HCT116 (cell line): ENCODE data around the gene ERN1. TPM values are rescaled to one million over a fixed set of nuclear protein-coding genes. Genes with fewer than 3 reads are reported as not detected.

Source experiments
- ATAC-seq: fragments of 200-7000 bp; cut with Tn5 transposase; 2 replicates; pipeline ENCODE4 v1.9.1; 2020; ENCODE audit warnings: mild to moderate bottlenecking, moderate library complexity
- BruUV-seq: library from RNA; stranded (reverse); fragments of 400-500 nt; replicated peaks from 2 replicates; lab custom pipeline; 2021; lab: Mats Ljungman, UMichigan
- CTCF ChIA-PET: fragments of 300-600 bp; sonication (Branson Sonifier 250); formaldehyde crosslinking; loops from one replicate; lab custom pipeline; 2021; ENCODE audit warnings: antibody characterized with exemption; lab: Charles Lee
- POLR2A ChIA-PET: fragments of 300-600, 350-600 bp; sonication (Branson Sonifier 250); formaldehyde crosslinking; loops from one replicate; lab custom pipeline; 2021; ENCODE audit warnings: antibody characterized with exemption; lab: Charles Lee
- RAD21 ChIA-PET, 2 experiments: fragments of 300-600 bp; sonication (Branson Sonifier 250); formaldehyde crosslinking; loops; one replicate each; lab custom pipeline; 2023; ENCODE audit warnings: low total read pairs in 2 of 2; ENCODE audit not compliant: uncharacterized antibody in 2 of 2, unreplicated experiment in 2 of 2, low non-redundant PET in 1 of 2; lab: Charles Lee
- DNase-seq: peaks from one replicate; pipeline ENCODE4 v3.0.0-alpha.2; 2010; ENCODE audit warnings: low read depth, low spot score
- H2AFZ ChIP-seq: fragments of 200-600 bp; shearing (Covaris generic), sonication (generic); 2 replicates; pipeline ENCODE4 v1.6.1; 2017; ENCODE audit warnings: low read depth, mixed run types, mixed read lengths, antibody characterized with exemption, low read length; ENCODE audit not compliant: poor library complexity, severe bottlenecking
- H3K27ac ChIP-seq: 2 replicates; pipeline ENCODE4 v1.5.1; 2012; ENCODE audit warnings: low read depth, low read length
- H3K27me3 ChIP-seq: fragments of 200-600 bp; sonication (generic); 2 replicates; pipeline ENCODE4 v1.6.1; 2016; ENCODE audit warnings: mixed run types, low read length, mixed read lengths; ENCODE audit not compliant: insufficient read depth
- H3K36me3 ChIP-seq, 2 experiments: fragments of 200-500 bp in 1 of 2; fragments of 200-600 bp in 1 of 2; sonication (Bioruptor generic) in 1 of 2; sonication (generic) in 1 of 2; 2 replicates each; pipeline versions ENCODE4 v1.5.1 to v1.6.1; 2014 to 2016; ENCODE audit warnings: low read length in 2 of 2, inconsistent platforms in 1 of 2, mixed read lengths in 1 of 2, mixed run types in 1 of 2; ENCODE audit not compliant: insufficient read depth in 2 of 2, control insufficient read depth in 1 of 2
- H3K4me1 ChIP-seq, 2 experiments: fragments of 200-600 bp in 1 of 2; sonication (generic) in 1 of 2; 2 replicates each; pipeline versions ENCODE4 v1.5.1 to v1.6.1; 2012 to 2017; ENCODE audit warnings: low read length in 2 of 2, inconsistent platforms in 1 of 2, mild to moderate bottlenecking in 1 of 2, mixed read lengths in 1 of 2, mixed run types in 1 of 2, moderate library complexity in 1 of 2; ENCODE audit not compliant: insufficient read depth in 2 of 2, control insufficient read depth in 1 of 2
- H3K4me2 ChIP-seq: fragments of 200-600 bp; sonication (generic); 2 replicates; pipeline ENCODE4 v1.6.1; 2017; ENCODE audit warnings: mixed run types, low read length, mixed read lengths
- H3K4me3 ChIP-seq, 2 experiments: fragments of 200-600 bp in 1 of 2; sonication (generic) in 1 of 2; replicated peaks in 1 of 2; 2 replicates each; pipeline ENCODE4 v1.5.1; 2011 to 2016; ENCODE audit warnings: low read length in 2 of 2, control low read depth in 1 of 2, low read depth in 1 of 2, mild to moderate bottlenecking in 1 of 2, mixed read lengths in 1 of 2, mixed run types in 1 of 2
- H3K79me2 ChIP-seq: fragments of 200-600 bp; sonication (generic); 2 replicates; pipeline ENCODE4 v1.6.1; 2017; ENCODE audit warnings: mild to moderate bottlenecking, mixed run types, low read length, moderate library complexity, mixed read lengths; ENCODE audit not compliant: insufficient read depth
- H3K9ac ChIP-seq: fragments of 200-600 bp; sonication (generic); 2 replicates; pipeline ENCODE4 v1.6.1; 2016; ENCODE audit warnings: low read length, mixed read lengths
- H3K9me2 ChIP-seq: fragments of 200-600 bp; sonication (generic), shearing (Covaris generic); 2 replicates; pipeline ENCODE4 v1.6.1; 2017; ENCODE audit warnings: mixed run types, mild to moderate bottlenecking, moderate library complexity; ENCODE audit not compliant: insufficient read depth
- H3K9me3 ChIP-seq, 2 experiments: fragments of 200-500 bp in 1 of 2; fragments of 200-600 bp in 1 of 2; sonication (Bioruptor generic) in 1 of 2; sonication (generic) in 1 of 2; 2 replicates each; pipeline ENCODE4 v1.6.1; 2014 to 2017; ENCODE audit warnings: low read length in 2 of 2, mixed read lengths in 2 of 2, inconsistent platforms in 1 of 2, low read depth in 1 of 2, mild to moderate bottlenecking in 1 of 2, mixed run types in 1 of 2, moderate library complexity in 1 of 2; ENCODE audit not compliant: control insufficient read depth in 1 of 2, insufficient read depth in 1 of 2
- H4K20me1 ChIP-seq: fragments of 200-600 bp; sonication (generic), shearing (Covaris generic); 2 replicates; pipeline ENCODE4 v1.6.1; 2017; ENCODE audit warnings: mixed run types, mild to moderate bottlenecking, moderate library complexity; ENCODE audit not compliant: insufficient read depth
- ATF3 ChIP-seq: IDR thresholded peaks from 2 replicates; pipeline ENCODE4 v1.6.1; 2012
- CBX3 ChIP-seq: IDR thresholded peaks from 2 replicates; pipeline ENCODE4 v1.6.1; 2012; ENCODE audit warnings: low read depth
- CEBPB ChIP-seq: IDR thresholded peaks from 2 replicates; pipeline ENCODE4 v1.6.1; 2012; ENCODE audit warnings: low read depth
- CTCF ChIP-seq, 3 experiments: fragments of 200-600 bp in 1 of 3; sonication (generic) in 1 of 3; IDR thresholded peaks in 2 of 3; conservative IDR thresholded peaks in 1 of 3; 2 replicates each; pipeline ENCODE4 v1.5.1; 2012 to 2017; ENCODE audit warnings: low read depth in 2 of 3, low read length in 2 of 3, antibody characterized with exemption in 1 of 3, borderline replicate concordance in 1 of 3, control low read depth in 1 of 3, mild to moderate bottlenecking in 1 of 3, mixed read lengths in 1 of 3, mixed run types in 1 of 3, moderate library complexity in 1 of 3; ENCODE audit not compliant: insufficient read depth in 1 of 3
- EGR1 ChIP-seq: IDR thresholded peaks from 2 replicates; pipeline ENCODE4 v1.6.1; 2012; ENCODE audit warnings: low read depth
- EZH2 ChIP-seq: fragments of 200-600 bp; sonication (generic); IDR thresholded peaks from 2 replicates; pipeline ENCODE4 v1.6.1; 2017; ENCODE audit warnings: antibody characterized with exemption, mixed run types
- FOSL1 ChIP-seq: IDR thresholded peaks from 2 replicates; pipeline ENCODE4 v1.6.1; 2012; ENCODE audit warnings: low read depth
- JUND ChIP-seq: IDR thresholded peaks from 2 replicates; pipeline ENCODE4 v1.6.1; 2012
- MAX ChIP-seq: IDR thresholded peaks from 2 replicates; pipeline ENCODE4 v1.6.1; 2012
- POLR2AphosphoS5 ChIP-seq: IDR thresholded peaks from 2 replicates; pipeline ENCODE4 v1.6.1; 2011; ENCODE audit warnings: mild to moderate bottlenecking, low read depth, low read length, moderate library complexity
- RAD21 ChIP-seq: IDR thresholded peaks from 2 replicates; pipeline ENCODE4 v1.6.1; 2012; ENCODE audit warnings: low read depth, mild to moderate bottlenecking
- REST ChIP-seq: IDR thresholded peaks from 2 replicates; pipeline ENCODE4 v1.6.1; 2012; ENCODE audit warnings: low read depth
- SP1 ChIP-seq: IDR thresholded peaks from 2 replicates; pipeline ENCODE4 v1.6.1; 2012; ENCODE audit warnings: low read depth
- SRF ChIP-seq: IDR thresholded peaks from 2 replicates; pipeline ENCODE4 v1.6.1; 2012; ENCODE audit warnings: low read depth
- YY1 ChIP-seq: IDR thresholded peaks from 2 replicates; pipeline ENCODE4 v1.6.1; 2011; ENCODE audit warnings: low read length, low read depth, moderate library complexity, mild to moderate bottlenecking; ENCODE audit not compliant: insufficient replicate concordance; ENCODE audit errors: extremely low read depth
- ZBTB33 ChIP-seq: IDR thresholded peaks from 2 replicates; pipeline ENCODE4 v1.6.1; 2011; ENCODE audit warnings: mild to moderate bottlenecking, low read length, moderate library complexity; ENCODE audit not compliant: insufficient replicate concordance; ENCODE audit errors: extremely low read depth
- ZFX ChIP-seq: fragments of 450-650 bp; IDR thresholded peaks from 2 replicates; pipeline ENCODE4 v1.6.1; 2017
- ZNF274 ChIP-seq: fragments of 200-500 bp; sonication (Bioruptor generic); IDR thresholded peaks from 2 replicates; pipeline ENCODE4 v1.6.1; 2014; ENCODE audit warnings: mild to moderate bottlenecking, low read depth, low read length, inconsistent platforms
- intact Hi-C: fragments of 100-400 bp; cut with micrococcal nuclease; formaldehyde crosslinking; loops from 2 replicates; pipeline ENCODE4 v1.10.0; 2022
- total RNA-seq: library from RNA; stranded (reverse); gene quantifications from one replicate; pipeline ENCODE4 v1.2.1, GENCODE V29; 2021; ENCODE audit not compliant: unreplicated experiment

Gene ERN1
- total RNA-seq, 1 experiment from 2014 or later = 28.2 TPM

GRCh38 chr17:64174686-64175456 lies 44.9 kb upstream of the ERN1 start:
- H3K27ac ChIP-seq = no peak overlapping the region
- H3K36me3 ChIP-seq = peaks cover 4 to 9% of the 10 kb centered on the region in 2 experiments; a peak in 3 of 4 replicates
- intact Hi-C loops = no loop called here
- RAD21 ChIA-PET = no interaction called here
- TF ChIP-seq REST = no peak
- no peak for TF ChIP-seq ZBTB33
- no peak for TF ChIP-seq CEBPB
- TF ChIP-seq EGR1 = no peak
- no peak for TF ChIP-seq JUND
- no peak for TF ChIP-seq ZNF274
- no peak for TF ChIP-seq MAX
- TF ChIP-seq ATF3 = no peak
- TF ChIP-seq EZH2 = no peak
- no peak for TF ChIP-seq SRF
- no peak for TF ChIP-seq FOSL1
- no peak for TF ChIP-seq POLR2AphosphoS5
- TF ChIP-seq YY1 = no peak
- TF ChIP-seq CTCF (IDR thresholded peaks at IDR 0.05 in 2 of 3, conservative IDR thresholded peaks at IDR 0.05 in 1 of 3; ENCODE audit: borderline replicate concordance in 1 of 3, insufficient read depth in 1 of 3, low read depth in 2 of 3, low read length in 2 of 3) = no peak
- no peak for TF ChIP-seq ZFX
- TF ChIP-seq RAD21 = no peak
- TF ChIP-seq SP1 = no peak
- TF ChIP-seq CBX3 = no peak
- H3K79me2 ChIP-seq = no peaks in the 10 kb centered on the region
- no peak overlapping the region for H3K9ac ChIP-seq
- H3K9me3 ChIP-seq = no peaks in the 10 kb centered on the region; a peak in 1 of 4 replicates
- no peak overlapping the region for H3K4me2 ChIP-seq
- DNase-seq (no peak), ATAC-seq (no peak)
- POLR2A ChIA-PET = interaction anchor here (0.6 kb wide), 1 partner anchor 29 kb away, joined by 3 read pairs; no protein-coding TSS in a partner anchor
- no peak overlapping the region for H2AFZ ChIP-seq
- CTCF ChIA-PET = no interaction called here
- H3K27me3 ChIP-seq = no peaks in the 10 kb centered on the region
- no peak overlapping the region for H3K4me3 ChIP-seq
- H3K9me2 ChIP-seq = no peaks in the 10 kb centered on the region
- no TSS peak for BruUV-seq
- no peaks in the 10 kb centered on the region for H3K4me1 ChIP-seq
- no peaks in the 10 kb centered on the region for H4K20me1 ChIP-seq
